Ascending aorta (tissue), 2 donors: ENCODE results near the gene NPAS3. TPM values are rescaled to one million over a fixed set of nuclear protein-coding genes. Genes with fewer than 3 reads are reported as not detected.

Experiments used
- DNase-seq, 2 donors: peaks; one replicate each; pipeline ENCODE4 v3.0.0-alpha.2; 2019; ENCODE audit warnings: low spot score in 2 of 2
- H3K27ac ChIP-seq, 2 donors: fragments of 200-600 bp; sonication (generic); one replicate each; pipeline ENCODE4 v1.5.1; 2016 to 2017; ENCODE audit warnings: mild to moderate bottlenecking in 1 of 2
- H3K27me3 ChIP-seq: fragments of 200-600 bp; sonication (generic); one replicate; pipeline ENCODE4 v1.5.1; 2017
- H3K36me3 ChIP-seq, 2 donors: fragments of 200-600 bp; sonication (generic); one replicate each; pipeline ENCODE4 v1.5.1; 2016
- H3K4me1 ChIP-seq, 2 donors: fragments of 200-600 bp; sonication (generic); one replicate each; pipeline ENCODE4 v1.5.1; 2016 to 2017; ENCODE audit warnings: mild to moderate bottlenecking in 1 of 2
- H3K4me3 ChIP-seq, 2 donors: fragments of 200-600 bp; sonication (generic); one replicate each; pipeline ENCODE4 v1.5.1; 2016 to 2017; ENCODE audit warnings: mild to moderate bottlenecking in 1 of 2
- H3K9me3 ChIP-seq, 2 donors: fragments of 200-600 bp; sonication (generic); one replicate each; pipeline ENCODE4 v1.5.1; 2016
- CTCF ChIP-seq, 3 experiments: fragments of 200-600 bp in 2 of 3; fragments of 450-650 bp in 1 of 3; sonication (generic) in 2 of 3; IDR thresholded peaks; one replicate each; pipeline ENCODE4 v1.5.1; 2016 to 2019; ENCODE audit warnings: antibody characterized with exemption in 3 of 3, mild to moderate bottlenecking in 1 of 3, moderate library complexity in 1 of 3
- intact Hi-C: fragments of 100-400 bp; cut with DNase I; formaldehyde crosslinking; loops from one replicate; pipeline ENCODE4 v1.15.1; 2023
- total RNA-seq: library from RNA; depleted of rRNA; stranded (reverse); fragments of >200 nt; gene quantifications from one replicate; pipeline ENCODE4 v1.1.0, GENCODE V29; 2016

NPAS3 gene
- total RNA-seq, 1 donor from 2014 or later = not detected

- no peaks in the 10 kb centered on the region for H3K27me3 ChIP-seq
- H3K4me3 ChIP-seq = no peak overlapping the region
- H3K9me3 ChIP-seq = no peaks in the 10 kb centered on the region
- H3K36me3 ChIP-seq = no peaks in the 10 kb centered on the region
- no peak for DNase-seq
- H3K4me1 ChIP-seq = no peaks in the 10 kb centered on the region
- no peak for TF ChIP-seq CTCF (IDR thresholded peaks at IDR 0.05)
- no peak overlapping the region for H3K27ac ChIP-seq
- intact Hi-C loops = no loop called here
These were observed 172.2 kb downstream of the NPAS3 start for GRCh38 chr14:33110737-33111443.

GRCh38 chr14:33114331-33114730 is 175.7 kb downstream of the NPAS3 start:
- TF ChIP-seq CTCF (IDR thresholded peaks at IDR 0.05) = no peak
- Histone ChIP-seq H3K4me1 (no peaks in the 10 kb centered on the region), H3K9me3 (no peaks in the 10 kb centered on the region), H3K4me3 (no peak overlapping the region), H3K27me3 (no peaks in the 10 kb centered on the region), H3K27ac (no peak overlapping the region), H3K36me3 (no peaks in the 10 kb centered on the region)
- intact Hi-C loops = no loop called here
- DNase-seq = no peak

GRCh38 chr14:33118668-33119067 is 180.0 kb downstream of the NPAS3 start:
- Histone ChIP-seq H3K27me3 (no peaks in the 10 kb centered on the region), H3K36me3 (no peaks in the 10 kb centered on the region), H3K9me3 (no peaks in the 10 kb centered on the region), H3K4me1 (no peaks in the 10 kb centered on the region), H3K4me3 (no peak overlapping the region), H3K27ac (no peak overlapping the region)
- no peak for TF ChIP-seq CTCF (IDR thresholded peaks at IDR 0.05)
- intact Hi-C loops = no loop called here
- DNase-seq = no peak

- no peak for TF ChIP-seq CTCF (IDR thresholded peaks at IDR 0.05)
- H3K27me3 ChIP-seq = no peaks in the 10 kb centered on the region
- no peak for DNase-seq
- H3K36me3 ChIP-seq = no peaks in the 10 kb centered on the region
- H3K27ac ChIP-seq = no peak overlapping the region
- H3K9me3 ChIP-seq = no peaks in the 10 kb centered on the region
- H3K4me1 ChIP-seq = no peaks in the 10 kb centered on the region
- no peak overlapping the region for H3K4me3 ChIP-seq
- intact Hi-C loops = no loop called here
These were observed 181.7 kb downstream of the NPAS3 start for GRCh38 chr14:33120341-33120740.

GRCh38 chr14:33120966-33121365 is 182.3 kb downstream of the NPAS3 start:
- no peak for DNase-seq
- H3K4me3 ChIP-seq = no peak overlapping the region
- TF ChIP-seq CTCF (IDR thresholded peaks at IDR 0.05) = no peak
- H3K27ac ChIP-seq = no peak overlapping the region
- no peaks in the 10 kb centered on the region for H3K27me3 ChIP-seq
- no peaks in the 10 kb centered on the region for H3K4me1 ChIP-seq
- H3K36me3 ChIP-seq = no peaks in the 10 kb centered on the region
- intact Hi-C loops = no loop called here
- no peaks in the 10 kb centered on the region for H3K9me3 ChIP-seq

- no peak for DNase-seq
- Histone ChIP-seq H3K27me3 (no peaks in the 10 kb centered on the region), H3K4me3 (no peak overlapping the region), H3K36me3 (no peaks in the 10 kb centered on the region), H3K4me1 (no peaks in the 10 kb centered on the region), H3K9me3 (no peaks in the 10 kb centered on the region), H3K27ac (no peak overlapping the region)
- intact Hi-C loops = no loop called here
- TF ChIP-seq CTCF (IDR thresholded peaks at IDR 0.05) = no peak
These were observed 184.6 kb downstream of the NPAS3 start for GRCh38 chr14:33123281-33123680.
